ENCODE measurements around the gene CDKAL1. TPM values are rescaled to one million over a fixed set of nuclear protein-coding genes. Genes with fewer than 3 reads are reported as not detected.
A peak's percentile ranks its signal among the peaks of the same experiment; 100 is the strongest.

The CDKAL1 gene
- total and polyA plus RNA-seq, 2 of the 13 experiments (the other 11 are each of a cell fraction or from before 2014, with no cell fraction given): 9.5 to 27.7 TPM

DNA sequence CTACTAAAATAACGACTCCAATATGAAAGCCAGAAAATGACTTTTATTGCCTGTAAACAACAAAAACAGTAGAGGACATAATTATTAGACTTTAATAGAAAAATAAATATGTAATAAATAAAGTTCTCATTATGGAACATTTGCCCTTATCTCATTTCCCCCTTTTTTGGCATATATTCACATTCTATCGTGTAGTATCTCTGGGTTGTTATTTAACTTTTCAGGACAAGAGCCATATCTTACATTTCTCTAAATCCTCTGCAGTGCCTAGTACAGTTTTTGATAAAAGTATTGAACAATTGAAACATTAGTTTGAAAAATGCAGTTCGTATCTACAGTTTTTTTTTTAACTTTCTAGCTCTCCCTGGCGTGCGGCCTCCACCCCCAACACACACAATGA, 617.3 kb downstream of the CDKAL1 start:
- ChIA-PET POLR2A (no interaction called here), CTCF (ENCODE audit: low intra/inter-chr PET ratio, low total read pairs) (no interaction called here)
- intact Hi-C loops (cut with micrococcal nuclease; ENCODE audit: unreplicated experiment): no loop called here
- DNase-seq (ENCODE audit: low spot score) (no peak), ATAC-seq (no peak), FAIRE-seq (no peak)
- no peak overlapping the region for H3K27ac ChIP-seq (ENCODE audit: extremely low read length, insufficient read depth, low read length)
- no peak overlapping the region for H3K4me2 ChIP-seq (ENCODE audit: low read depth, low read length)
- no TSS peak for BruUV-seq (replicated peaks)
- no peak overlapping the region for H3K4me3 ChIP-seq (replicated peaks in 1 of 3; ENCODE audit: insufficient read depth in 1 of 3, low read depth in 2 of 3, low read length in 3 of 3)
- in situ Hi-C loops (cut with HindIII; ENCODE audit: extremely low pct_ligation_motif_present, low pct_unique_long_range_greater_than_20kb): no loop called here
- no peak overlapping the region for H2AFZ ChIP-seq (ENCODE audit: low read length)
- TF ChIP-seq, protein P1, sequence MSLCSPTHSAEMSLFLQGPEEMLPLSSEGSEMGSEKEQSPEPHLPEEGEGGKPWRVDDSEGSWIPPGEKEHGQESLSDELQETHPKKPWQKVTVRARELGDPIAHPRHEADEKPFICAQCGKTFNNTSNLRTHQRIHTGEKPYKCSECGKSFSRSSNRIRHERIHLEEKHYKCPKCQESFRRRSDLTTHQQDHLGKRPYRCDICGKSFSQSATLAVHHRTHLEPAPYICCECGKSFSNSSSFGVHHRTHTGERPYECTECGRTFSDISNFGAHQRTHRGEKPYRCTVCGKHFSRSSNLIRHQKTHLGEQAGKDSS (CRISPR knock-in tag; IDR thresholded peaks at IDR 0.05; ENCODE audit: borderline replicate concordance, low read depth): no peak
- 0 out of 2 replicates have a peak, but pooled peaks have one; percentile 2 for TF ChIP-seq SOX5 (CRISPR knock-in tag; IDR thresholded peaks at IDR 0.05; ENCODE audit: borderline replicate concordance)
- TF ChIP-seq ZNF354B (CRISPR knock-in tag; IDR thresholded peaks at IDR 0.05): no peak
- TF ChIP-seq ZFP36L2 (CRISPR knock-in tag; IDR thresholded peaks at IDR 0.05): no peak
- no peaks in the 10 kb centered on the region for H3K79me2 ChIP-seq (ENCODE audit: insufficient read depth, low read length)
- no peak overlapping the region for H3K9ac ChIP-seq (ENCODE audit: insufficient read depth, low read depth, low read length)
- H3K4me1 ChIP-seq (ENCODE audit: insufficient read depth, low read length): peaks cover 14% of the 10 kb centered on the region
- H3K27me3 ChIP-seq (ENCODE audit: control insufficient read depth in 1 of 2, insufficient read depth in 2 of 2, low read length in 2 of 2): no peaks in the 10 kb centered on the region
- no peaks in the 10 kb centered on the region for H4K20me1 ChIP-seq (ENCODE audit: insufficient read depth, low read length)
- no peaks in the 10 kb centered on the region for H3K9me3 ChIP-seq (ENCODE audit: low read length)
- 92% methylated on average over 5 of the region's 5 CpGs for whole genome bisulfite sequencing (ENCODE audit: low lambda C conversion rate)
- H3K36me3 ChIP-seq (replicated peaks in 1 of 2; ENCODE audit: control insufficient read depth in 1 of 2, insufficient read depth in 2 of 2, low read length in 2 of 2): no peaks in the 10 kb centered on the region

DNA sequence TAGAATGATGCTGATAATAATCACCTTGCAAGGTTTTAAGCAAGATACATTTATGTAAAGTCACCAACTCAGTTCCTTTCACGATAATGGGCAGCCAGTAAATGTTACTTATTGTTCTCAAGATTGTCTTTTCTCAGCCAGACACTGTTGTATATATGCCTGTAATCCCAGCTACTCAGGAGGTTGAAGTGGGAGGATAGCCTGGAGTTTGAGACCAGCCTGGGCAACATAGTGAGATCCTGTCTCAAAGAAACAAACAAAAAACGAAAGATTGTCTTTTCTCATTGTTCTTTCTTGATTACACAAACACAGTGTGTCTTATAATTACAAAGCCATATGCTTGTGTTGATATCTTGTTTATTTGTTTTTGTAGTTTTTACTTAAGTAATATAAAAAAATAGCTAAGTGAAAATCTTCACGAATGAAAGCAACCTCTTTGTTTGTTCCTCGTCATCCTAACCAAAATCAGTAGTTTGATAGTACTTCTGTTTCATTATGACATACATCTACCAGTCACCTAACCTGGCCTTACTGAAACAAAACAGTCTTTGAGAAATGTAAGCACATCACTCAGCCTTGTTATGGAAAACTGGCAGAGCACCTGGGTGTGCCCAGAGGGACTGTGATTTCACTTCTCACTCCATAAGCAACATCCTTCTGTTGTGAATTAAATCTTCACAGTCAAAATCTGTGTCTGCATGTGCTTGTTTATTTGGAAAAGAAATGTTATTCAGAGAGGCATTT, 623.1 kb downstream of the CDKAL1 start:
- H3K4me2 ChIP-seq (ENCODE audit: low read depth, low read length): no peak overlapping the region
- CTCF ChIA-PET (ENCODE audit: low intra/inter-chr PET ratio, low total read pairs): no interaction called here
- no peak for DNase-seq (ENCODE audit: low spot score)
- H3K36me3 ChIP-seq (replicated peaks in 1 of 2; ENCODE audit: control insufficient read depth in 1 of 2, insufficient read depth in 2 of 2, low read length in 2 of 2): no peaks in the 10 kb centered on the region
- no peak for ATAC-seq
- BruUV-seq (replicated peaks): no TSS peak
- no peak overlapping the region for H3K27ac ChIP-seq (ENCODE audit: extremely low read length, insufficient read depth, low read length)
- no peaks in the 10 kb centered on the region for H3K9me3 ChIP-seq (ENCODE audit: low read length)
- no peak for FAIRE-seq
- intact Hi-C loops (cut with micrococcal nuclease; ENCODE audit: unreplicated experiment): no loop called here
- H2AFZ ChIP-seq (ENCODE audit: low read length): no peak overlapping the region
- no peaks in the 10 kb centered on the region for H3K79me2 ChIP-seq (ENCODE audit: insufficient read depth, low read length)
- TF ChIP-seq HNRNPUL1 (IDR thresholded peaks at IDR 0.05; ENCODE audit: low read depth, low read length) (no peak), ZNF121 (CRISPR knock-in tag; IDR thresholded peaks at IDR 0.05) (peak; percentile 56)
- no peak overlapping the region for H3K4me3 ChIP-seq (replicated peaks in 1 of 3; ENCODE audit: insufficient read depth in 1 of 3, low read depth in 2 of 3, low read length in 3 of 3)
- no peaks in the 10 kb centered on the region for H3K4me1 ChIP-seq (ENCODE audit: insufficient read depth, low read length)
- POLR2A ChIA-PET: no interaction called here
- H3K27me3 ChIP-seq (ENCODE audit: control insufficient read depth in 1 of 2, insufficient read depth in 2 of 2, low read length in 2 of 2): no peaks in the 10 kb centered on the region
- WGBS (ENCODE audit: low lambda C conversion rate): 87% methylated on average over 4 of the region's 4 CpGs
- in situ Hi-C loops (cut with HindIII; ENCODE audit: extremely low pct_ligation_motif_present, low pct_unique_long_range_greater_than_20kb): no loop called here
- H4K20me1 ChIP-seq (ENCODE audit: insufficient read depth, low read length): no peaks in the 10 kb centered on the region
- H3K9ac ChIP-seq (ENCODE audit: insufficient read depth, low read depth, low read length): no peak overlapping the region
